Activated T-helper 17 cell treated with anti-CD3 and anti-CD28 coated beads, Interleukin-2, amount 50 U/mL, for 72 hours (primary cell): ENCODE measurements around the gene RAP1GAP2. TPM values are rescaled to one million over a fixed set of nuclear protein-coding genes. Genes with fewer than 3 reads are reported as not detected.
A peak's percentile ranks its signal among the peaks of the same experiment; 100 is the strongest.
"Not testable (repeated sequence)": the region's sequence is repeated elsewhere in the genome, so short reads cannot be mapped to it uniquely, and the experiment has no call there.

Experiments
- ATAC-seq: fragments of 150-1000 bp; cut with Tn5 transposase; replicated peaks from 2 replicates; pipeline ENCODE4 v1.10.0; 2021; ENCODE audit warnings: mild to moderate bottlenecking, moderate library complexity
- H3K27ac Mint-ChIP-seq: one replicate; pipeline ENCODE4 v1.8.0; 2022; ENCODE audit warnings: mixed read lengths
- H3K27me3 Mint-ChIP-seq: one replicate; pipeline ENCODE4 v1.8.0; 2022; ENCODE audit warnings: mixed read lengths
- H3K36me3 Mint-ChIP-seq: one replicate; pipeline ENCODE4 v1.8.0; 2022; ENCODE audit warnings: low read depth, mild to moderate bottlenecking, mixed read lengths
- H3K4me1 Mint-ChIP-seq: one replicate; pipeline ENCODE4 v1.8.0; 2022; ENCODE audit warnings: mixed read lengths
- H3K4me3 Mint-ChIP-seq: one replicate; pipeline ENCODE4 v1.8.0; 2022; ENCODE audit warnings: mild to moderate bottlenecking, mixed read lengths
- H3K9me3 Mint-ChIP-seq: one replicate; pipeline ENCODE4 v1.8.0; 2022; ENCODE audit warnings: mixed read lengths
- total RNA-seq, 2 donors: library from RNA; stranded (reverse); gene quantifications; one replicate each; pipeline ENCODE4 v1.2.3, GENCODE V29; 2022

The RAP1GAP2 gene
- total RNA-seq, 2 donors from 2014 or later, result 0.77 to 1.6 TPM

- Mint-ChIP-seq H3K36me3 (peaks cover 73% of the 10 kb centered on the region), H3K27ac (no peak overlapping the region), H3K9me3 (no peaks in the 10 kb centered on the region), H3K27me3 (no peaks in the 10 kb centered on the region), H3K4me1 (no peaks in the 10 kb centered on the region), H3K4me3 (no peak overlapping the region)
- no peak for ATAC-seq
Measured at GRCh38 chr17:2982854-2983253, 186.6 kb downstream of the RAP1GAP2 start.

- no peak for ATAC-seq
- Mint-ChIP-seq H3K27me3 (no peaks in the 10 kb centered on the region), H3K9me3 (no peaks in the 10 kb centered on the region), H3K4me1 (no peaks in the 10 kb centered on the region), H3K27ac (no peak overlapping the region), H3K4me3 (no peak overlapping the region), H3K36me3 (peaks cover 72% of the 10 kb centered on the region)
Measured at GRCh38 chr17:2983255-2983654, 187.0 kb downstream of the RAP1GAP2 start.

- no peak overlapping the region for H3K4me3 Mint-ChIP-seq
- no peaks in the 10 kb centered on the region for H3K9me3 Mint-ChIP-seq
- H3K27ac Mint-ChIP-seq, result no peak overlapping the region
- H3K27me3 Mint-ChIP-seq, result no peaks in the 10 kb centered on the region
- peaks cover 66% of the 10 kb centered on the region for H3K36me3 Mint-ChIP-seq
- H3K4me1 Mint-ChIP-seq, result no peaks in the 10 kb centered on the region
- no peak for ATAC-seq
Measured at GRCh38 chr17:2985318-2985717, 189.1 kb downstream of the RAP1GAP2 start.

- Mint-ChIP-seq H3K4me1 (no peaks in the 10 kb centered on the region), H3K4me3 (no peak overlapping the region), H3K27me3 (no peaks in the 10 kb centered on the region), H3K36me3 (peaks cover 54% of the 10 kb centered on the region), H3K27ac (no peak overlapping the region), H3K9me3 (no peaks in the 10 kb centered on the region)
- no peak for ATAC-seq
Measured at GRCh38 chr17:2986925-2987324, 190.7 kb downstream of the RAP1GAP2 start.

- not testable (repeated sequence) for H3K27me3 Mint-ChIP-seq, H3K9me3 Mint-ChIP-seq, H3K4me3 Mint-ChIP-seq, ATAC-seq, H3K4me1 Mint-ChIP-seq, H3K27ac Mint-ChIP-seq
- peaks cover 42% of the 10 kb centered on the region for H3K36me3 Mint-ChIP-seq
Measured at GRCh38 chr17:2989396-2989795, 193.2 kb downstream of the RAP1GAP2 start.

- Mint-ChIP-seq H3K27ac (no peak overlapping the region), H3K4me1 (no peaks in the 10 kb centered on the region), H3K36me3 (peaks cover 38% of the 10 kb centered on the region), H3K27me3 (no peaks in the 10 kb centered on the region), H3K4me3 (no peak overlapping the region), H3K9me3 (no peaks in the 10 kb centered on the region)
- ATAC-seq, result no peak
Measured at GRCh38 chr17:2989855-2990254, 193.6 kb downstream of the RAP1GAP2 start.

GRCh38 chr17:2990396-2990795 lies 194.2 kb downstream of the RAP1GAP2 start:
- ATAC-seq, result no peak
- Mint-ChIP-seq H3K4me3 (no peak overlapping the region), H3K27me3 (no peaks in the 10 kb centered on the region), H3K4me1 (no peaks in the 10 kb centered on the region), H3K36me3 (peaks cover 32% of the 10 kb centered on the region), H3K9me3 (no peaks in the 10 kb centered on the region), H3K27ac (no peak overlapping the region)

- not testable (repeated sequence) for H3K4me3 Mint-ChIP-seq, H3K9me3 Mint-ChIP-seq, ATAC-seq, H3K27me3 Mint-ChIP-seq, H3K27ac Mint-ChIP-seq, H3K4me1 Mint-ChIP-seq
- peaks cover 21% of the 10 kb centered on the region for H3K36me3 Mint-ChIP-seq
Measured at GRCh38 chr17:2991396-2992180, 195.3 kb downstream of the RAP1GAP2 start.

GRCh38 chr17:2994441-2994840 lies 198.2 kb downstream of the RAP1GAP2 start:
- Mint-ChIP-seq H3K27ac (no peak overlapping the region), H3K4me1 (no peaks in the 10 kb centered on the region)
- no peak for ATAC-seq

GRCh38 chr17:2995377-2995776 lies 199.1 kb downstream of the RAP1GAP2 start:
- Mint-ChIP-seq H3K27me3 (no peaks in the 10 kb centered on the region), H3K27ac (no peak overlapping the region), H3K36me3 (peaks cover 26% of the 10 kb centered on the region), H3K4me1 (no peaks in the 10 kb centered on the region), H3K9me3 (no peaks in the 10 kb centered on the region), H3K4me3 (no peak overlapping the region)
- no peak for ATAC-seq

More at GRCh38 chr17:2994441-2994840, 198.2 kb downstream of the RAP1GAP2 start:
- Mint-ChIP-seq H3K4me3 (no peak overlapping the region), H3K36me3 (peaks cover 26% of the 10 kb centered on the region), H3K27me3 (no peaks in the 10 kb centered on the region), H3K9me3 (no peaks in the 10 kb centered on the region)

- no peak for ATAC-seq
- no peak overlapping the region for H3K4me3 Mint-ChIP-seq
- H3K4me1 Mint-ChIP-seq, result no peaks in the 10 kb centered on the region
- no peaks in the 10 kb centered on the region for H3K9me3 Mint-ChIP-seq
- H3K27me3 Mint-ChIP-seq, result no peaks in the 10 kb centered on the region
- peaks cover 26% of the 10 kb centered on the region for H3K36me3 Mint-ChIP-seq
- no peak overlapping the region for H3K27ac Mint-ChIP-seq
Measured at GRCh38 chr17:2995886-2996809, 199.9 kb downstream of the RAP1GAP2 start.

- H3K27me3 Mint-ChIP-seq, result no peaks in the 10 kb centered on the region
- H3K4me3 Mint-ChIP-seq, result no peak overlapping the region
- peak overlapping the region; percentile 38 for H3K27ac Mint-ChIP-seq
- no peaks in the 10 kb centered on the region for H3K9me3 Mint-ChIP-seq
- peaks cover 25% of the 10 kb centered on the region for H3K36me3 Mint-ChIP-seq
- no peaks in the 10 kb centered on the region for H3K4me1 Mint-ChIP-seq
- ATAC-seq, result no peak
Measured at GRCh38 chr17:2996810-2997670, 200.8 kb downstream of the RAP1GAP2 start.

- peaks cover 17% of the 10 kb centered on the region for H3K36me3 Mint-ChIP-seq
- H3K27me3 Mint-ChIP-seq, H3K4me3 Mint-ChIP-seq, H3K27ac Mint-ChIP-seq, H3K9me3 Mint-ChIP-seq, ATAC-seq, H3K4me1 Mint-ChIP-seq: not testable (repeated sequence)
Measured at GRCh38 chr17:2998469-2998901, 202.2 kb downstream of the RAP1GAP2 start.
